Prostate gland (tissue), 2 donors: ENCODE results near the gene SLC13A4. TPM values are rescaled to one million over a fixed set of nuclear protein-coding genes. Genes with fewer than 3 reads are reported as not detected.

Experiments
- DNase-seq: peaks from one replicate; pipeline ENCODE4 v3.0.0-alpha.2; 2019; ENCODE audit warnings: low spot score
- H3K27ac ChIP-seq, 2 donors: fragments of 200-600 bp; sonication (generic); 2 replicates each; pipeline ENCODE4 v1.5.1; 2017 to 2019
- H3K27me3 ChIP-seq: fragments of 200-600 bp; sonication (generic); replicated peaks from 2 replicates; pipeline ENCODE4 v1.5.1; 2019; ENCODE audit not compliant: insufficient read depth
- H3K36me3 ChIP-seq, 2 donors: fragments of 200-600 bp; sonication (generic); 1 replicate in 1 of 2; 2 replicates in 1 of 2; pipeline versions ENCODE4 v1.5.1 to v1.8.1; 2017 to 2019
- H3K4me1 ChIP-seq: fragments of 200-600 bp; sonication (generic); replicated peaks from 2 replicates; pipeline ENCODE4 v1.5.1; 2019
- H3K4me3 ChIP-seq, 2 donors: fragments of 200-600 bp; sonication (generic); 2 replicates each; pipeline ENCODE4 v1.5.1; 2017 to 2019
- H3K9me3 ChIP-seq: fragments of 200-600 bp; sonication (generic); 2 replicates; pipeline ENCODE4 v1.5.1; 2017
- CTCF ChIP-seq, 4 experiments: fragments of 200-600 bp in 2 of 4; fragments of 450-650 bp in 2 of 4; sonication (generic) in 2 of 4; IDR thresholded peaks; 1 replicate in 3 of 4; 2 replicates in 1 of 4; pipeline ENCODE4 v1.5.1; 2016 to 2019; ENCODE audit warnings: antibody characterized with exemption in 4 of 4, mild to moderate bottlenecking in 2 of 4, moderate library complexity in 2 of 4
- POLR2A ChIP-seq: fragments of 450-650 bp; IDR thresholded peaks from one replicate; pipeline ENCODE4 v1.6.1; 2016; ENCODE audit warnings: antibody characterized with exemption, mild to moderate bottlenecking
- POLR2AphosphoS5 ChIP-seq: sonication (generic); formaldehyde crosslinking; IDR thresholded peaks from one replicate; pipeline ENCODE4 v1.6.1; 2017; ENCODE audit warnings: antibody characterized with exemption
- WGBS: methylation state at CpG from one replicate; pipeline ENCODE4 v1.1.5; 2018; 5-methylcytosine and 5-hydroxymethylcytosine counted together
- intact Hi-C: fragments of 100-400 bp; cut with DNase I; formaldehyde crosslinking; loops from one replicate; pipeline ENCODE4 v1.14.2; 2022
- total RNA-seq, 2 donors: library from RNA; depleted of rRNA; stranded (reverse); fragments of >200 nt; gene quantifications; one replicate each; pipeline ENCODE4 v1.1.0, GENCODE V29; 2016

SLC13A4 gene
- total RNA-seq, 2 donors from 2014 or later, result 9.4 TPM; not detected in 1

- Histone ChIP-seq H3K4me3 (no peak overlapping the region), H3K9me3 (no peaks in the 10 kb centered on the region), H3K36me3 (no peaks in the 10 kb centered on the region), H3K4me1 (peaks cover 5% of the 10 kb centered on the region), H3K27me3 (no peaks in the 10 kb centered on the region), H3K27ac (no peak overlapping the region)
- intact Hi-C loops, result no loop called here
- no peak for DNase-seq
- 78% methylated on average over 3 of the region's 3 CpGs for WGBS
- no peak for TF ChIP-seq CTCF (IDR thresholded peaks at IDR 0.05)
- no peak for TF ChIP-seq POLR2AphosphoS5
- no peak for TF ChIP-seq POLR2A
These were observed 45.8 kb downstream of the SLC13A4 start for GRCh38 chr7:135682191-135682590.

- H3K4me1 ChIP-seq, result peaks cover 5% of the 10 kb centered on the region
- no peaks in the 10 kb centered on the region for H3K27me3 ChIP-seq
- 89% methylated on average over 5 of the region's 5 CpGs for WGBS
- H3K27ac ChIP-seq, result no peak overlapping the region
- no peaks in the 10 kb centered on the region for H3K36me3 ChIP-seq
- no peak for DNase-seq
- TF ChIP-seq POLR2AphosphoS5, result no peak
- TF ChIP-seq POLR2A, result no peak
- TF ChIP-seq CTCF (IDR thresholded peaks at IDR 0.05), result no peak
- intact Hi-C loops, result no loop called here
- no peak overlapping the region for H3K4me3 ChIP-seq
- H3K9me3 ChIP-seq, result no peaks in the 10 kb centered on the region
These were observed 46.2 kb downstream of the SLC13A4 start for GRCh38 chr7:135681762-135682161.

- Histone ChIP-seq H3K4me1 (peaks cover 5% of the 10 kb centered on the region), H3K4me3 (no peak overlapping the region), H3K27ac (no peak overlapping the region), H3K36me3 (no peaks in the 10 kb centered on the region), H3K9me3 (no peaks in the 10 kb centered on the region), H3K27me3 (no peaks in the 10 kb centered on the region)
- no peak for TF ChIP-seq POLR2A
- peak; percentile 60 for TF ChIP-seq POLR2AphosphoS5
- intact Hi-C loops, result no loop called here
- 43% methylated on average over 4 of the region's 4 CpGs for WGBS
- DNase-seq, result peak; percentile 77
These were observed 49.1 kb downstream of the SLC13A4 start for GRCh38 chr7:135678612-135679575.

GRCh38 chr7:135673360-135673706 lies 54.7 kb downstream of the SLC13A4 start:
- DNase-seq, result no peak
- intact Hi-C loops, result loop anchor here (5.0 kb wide), 1 partner anchor 129 kb away; no protein-coding TSS in a partner anchor
- TF ChIP-seq CTCF (IDR thresholded peaks at IDR 0.05) (no peak), POLR2AphosphoS5 (no peak), POLR2A (no peak)
- Histone ChIP-seq H3K36me3 (no peaks in the 10 kb centered on the region), H3K9me3 (no peaks in the 10 kb centered on the region), H3K4me3 (no peak overlapping the region), H3K27ac (peak overlapping the region in 1 of 2 donors; percentile 44), H3K4me1 (peaks cover 5% of the 10 kb centered on the region), H3K27me3 (no peaks in the 10 kb centered on the region)
- whole genome bisulfite sequencing, result 42% methylated on average over 6 of the region's 6 CpGs

- intact Hi-C loops, result loop anchor here (5.0 kb wide), 1 partner anchor 130 kb away; no protein-coding TSS in a partner anchor
- DNase-seq, result peak; percentile 34
These were observed 55.2 kb downstream of the SLC13A4 start for GRCh38 chr7:135672560-135673359.

More at GRCh38 chr7:135672560-135673359, 55.2 kb downstream of the SLC13A4 start:
- Histone ChIP-seq H3K27me3 (no peaks in the 10 kb centered on the region), H3K36me3 (no peaks in the 10 kb centered on the region), H3K4me1 (peaks cover 2% of the 10 kb centered on the region), H3K27ac (peak overlapping the region in 1 of 2 donors; percentile 44), H3K9me3 (no peaks in the 10 kb centered on the region), H3K4me3 (no peak overlapping the region)
- WGBS, result 42% methylated on average over 3 of the region's 3 CpGs
- TF ChIP-seq POLR2AphosphoS5 (peak; percentile 55), POLR2A (no peak), CTCF (IDR thresholded peaks at IDR 0.05) (peak; percentile 51 to 86 (median 73))
